Breast epithelium (tissue), 3 donors: ENCODE data around the gene CPAMD8.

ENCODE experiments used
- POLR2A ChIP-seq: fragments of 450-650 bp; IDR thresholded peaks from one replicate; pipeline ENCODE4 v1.6.1; 2016; ENCODE audit warnings: antibody characterized with exemption, mild to moderate bottlenecking, moderate library complexity
- POLR2AphosphoS5 ChIP-seq, 3 donors: sonication (generic); formaldehyde crosslinking; IDR thresholded peaks; one replicate each; pipeline ENCODE4 v1.6.1; 2017; ENCODE audit warnings: antibody characterized with exemption in 3 of 3
- TF ChIP-seq, protein P1 (sequence below), 3 donors: fragments of 450-650 bp; IDR thresholded peaks; one replicate each; pipeline ENCODE4 v1.5.1; 2016 to 2017; ENCODE audit warnings: antibody characterized with exemption in 3 of 3, mild to moderate bottlenecking in 3 of 3, moderate library complexity in 3 of 3

GRCh38 chr19:17022738-17023137 is 3.9 kb downstream of the CPAMD8 start:
- no peak for TF ChIP-seq POLR2A
- TF ChIP-seq, protein P1, sequence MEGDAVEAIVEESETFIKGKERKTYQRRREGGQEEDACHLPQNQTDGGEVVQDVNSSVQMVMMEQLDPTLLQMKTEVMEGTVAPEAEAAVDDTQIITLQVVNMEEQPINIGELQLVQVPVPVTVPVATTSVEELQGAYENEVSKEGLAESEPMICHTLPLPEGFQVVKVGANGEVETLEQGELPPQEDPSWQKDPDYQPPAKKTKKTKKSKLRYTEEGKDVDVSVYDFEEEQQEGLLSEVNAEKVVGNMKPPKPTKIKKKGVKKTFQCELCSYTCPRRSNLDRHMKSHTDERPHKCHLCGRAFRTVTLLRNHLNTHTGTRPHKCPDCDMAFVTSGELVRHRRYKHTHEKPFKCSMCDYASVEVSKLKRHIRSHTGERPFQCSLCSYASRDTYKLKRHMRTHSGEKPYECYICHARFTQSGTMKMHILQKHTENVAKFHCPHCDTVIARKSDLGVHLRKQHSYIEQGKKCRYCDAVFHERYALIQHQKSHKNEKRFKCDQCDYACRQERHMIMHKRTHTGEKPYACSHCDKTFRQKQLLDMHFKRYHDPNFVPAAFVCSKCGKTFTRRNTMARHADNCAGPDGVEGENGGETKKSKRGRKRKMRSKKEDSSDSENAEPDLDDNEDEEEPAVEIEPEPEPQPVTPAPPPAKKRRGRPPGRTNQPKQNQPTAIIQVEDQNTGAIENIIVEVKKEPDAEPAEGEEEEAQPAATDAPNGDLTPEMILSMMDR (IDR thresholded peaks at IDR 0.05) = no peak
- no peak for TF ChIP-seq POLR2AphosphoS5 (IDR thresholded peaks at IDR 0.05)
